RWPE2 (cell line): ENCODE results near the gene SLC7A6.

Source experiments
- ATAC-seq: fragments of 200-7000 bp; cut with Tn5 transposase; 3 replicates; pipeline ENCODE4 v1.9.1; 2021; ENCODE audit warnings: low read depth
- DNase-seq: peaks from one replicate; pipeline ENCODE4 v3.0.0-alpha.2; 2020; ENCODE audit warnings: low spot score
- H3K27ac ChIP-seq: fragments of 450-650 bp; 2 replicates; pipeline ENCODE4 v1.5.1; 2017; ENCODE audit warnings: mild to moderate bottlenecking; ENCODE audit not compliant: poor library complexity, severe bottlenecking
- H3K27me3 ChIP-seq: fragments of 250-450 bp; sonication (Bioruptor Pico); 2 replicates; pipeline ENCODE4 v1.5.1; 2021; ENCODE audit warnings: mild to moderate bottlenecking, moderate library complexity; ENCODE audit not compliant: insufficient read depth, poor library complexity, severe bottlenecking
- H3K36me3 ChIP-seq: fragments of 250-450 bp; sonication (Bioruptor Pico); 2 replicates; pipeline ENCODE4 v1.5.1; 2020; ENCODE audit warnings: low read depth, mild to moderate bottlenecking, moderate library complexity
- H3K4me1 ChIP-seq: fragments of 250-450 bp; sonication (Bioruptor Pico); 2 replicates; pipeline ENCODE4 v1.5.1; 2021; ENCODE audit warnings: mild to moderate bottlenecking, moderate library complexity; ENCODE audit not compliant: insufficient read depth, poor library complexity, severe bottlenecking
- H3K4me3 ChIP-seq: fragments of 250-450 bp; sonication (Bioruptor Pico); 2 replicates; pipeline ENCODE4 v1.5.1; 2021; ENCODE audit warnings: mild to moderate bottlenecking, moderate library complexity; ENCODE audit not compliant: severe bottlenecking
- H3K9me3 ChIP-seq: fragments of 250-450 bp; sonication (Bioruptor Pico); 2 replicates; pipeline ENCODE4 v1.5.1; 2021; ENCODE audit warnings: mild to moderate bottlenecking, moderate library complexity; ENCODE audit not compliant: severe bottlenecking
- TF ChIP-seq, protein P1 (sequence below): fragments of 450-650 bp; IDR thresholded peaks from one replicate; pipeline ENCODE4 v1.5.1; 2017; ENCODE audit warnings: mild to moderate bottlenecking, moderate library complexity; ENCODE audit not compliant: poor library complexity, severe bottlenecking

Gene SLC7A6

DNA sequence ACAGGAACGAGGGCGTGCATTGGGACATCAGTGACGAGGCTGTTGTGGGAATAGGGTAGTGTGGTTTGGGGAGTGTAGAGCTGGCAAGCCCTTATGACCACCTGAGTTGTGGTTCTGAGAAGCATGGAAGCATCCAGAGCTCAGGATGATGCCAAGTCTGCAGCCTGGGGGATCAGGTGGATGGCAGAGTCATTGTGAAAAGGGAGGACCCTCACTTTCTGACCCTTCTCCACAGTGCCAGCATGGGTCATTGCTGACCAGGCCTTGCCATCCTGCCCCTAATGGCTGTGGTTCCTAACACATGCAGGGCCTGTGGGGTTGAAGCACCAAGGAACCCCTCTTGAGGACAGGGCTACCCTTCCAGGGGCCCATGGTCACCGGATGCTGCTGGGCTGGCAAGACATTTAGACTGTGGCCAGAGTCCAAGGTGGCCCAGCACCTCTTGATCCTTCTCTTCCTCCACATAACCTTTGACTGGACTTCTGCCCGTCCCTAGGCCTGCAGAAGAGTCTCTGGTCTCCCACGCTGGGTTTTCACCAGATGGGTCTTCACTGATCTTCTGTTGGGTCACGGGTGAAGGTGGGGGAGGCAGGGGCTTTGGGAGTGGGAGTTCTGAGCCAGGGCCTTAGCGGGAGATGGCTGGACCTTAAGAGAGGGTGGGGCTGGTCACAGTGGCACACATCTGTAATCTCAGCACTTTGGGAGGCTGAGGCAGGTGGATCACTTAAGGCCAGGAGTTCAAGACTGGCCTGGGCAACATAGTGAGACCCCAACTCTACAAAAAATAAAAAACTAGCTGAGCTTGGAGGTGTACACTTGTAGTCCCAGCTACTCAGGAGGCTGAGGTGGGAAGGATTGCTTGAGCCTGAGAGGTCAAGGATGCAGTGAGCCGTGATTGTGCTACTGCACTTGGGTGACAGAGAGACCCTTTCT lies 21.1 kb upstream of the SLC7A6 start:
- Histone ChIP-seq H3K9me3 (no peaks in the 10 kb centered on the region), H3K27ac (no peak overlapping the region), H3K4me1 (peaks cover 6% of the 10 kb centered on the region), H3K36me3 (no peaks in the 10 kb centered on the region), H3K4me3 (no peak overlapping the region), H3K27me3 (no peaks in the 10 kb centered on the region)
- DNase-seq, result no peak
- TF ChIP-seq, protein P1, sequence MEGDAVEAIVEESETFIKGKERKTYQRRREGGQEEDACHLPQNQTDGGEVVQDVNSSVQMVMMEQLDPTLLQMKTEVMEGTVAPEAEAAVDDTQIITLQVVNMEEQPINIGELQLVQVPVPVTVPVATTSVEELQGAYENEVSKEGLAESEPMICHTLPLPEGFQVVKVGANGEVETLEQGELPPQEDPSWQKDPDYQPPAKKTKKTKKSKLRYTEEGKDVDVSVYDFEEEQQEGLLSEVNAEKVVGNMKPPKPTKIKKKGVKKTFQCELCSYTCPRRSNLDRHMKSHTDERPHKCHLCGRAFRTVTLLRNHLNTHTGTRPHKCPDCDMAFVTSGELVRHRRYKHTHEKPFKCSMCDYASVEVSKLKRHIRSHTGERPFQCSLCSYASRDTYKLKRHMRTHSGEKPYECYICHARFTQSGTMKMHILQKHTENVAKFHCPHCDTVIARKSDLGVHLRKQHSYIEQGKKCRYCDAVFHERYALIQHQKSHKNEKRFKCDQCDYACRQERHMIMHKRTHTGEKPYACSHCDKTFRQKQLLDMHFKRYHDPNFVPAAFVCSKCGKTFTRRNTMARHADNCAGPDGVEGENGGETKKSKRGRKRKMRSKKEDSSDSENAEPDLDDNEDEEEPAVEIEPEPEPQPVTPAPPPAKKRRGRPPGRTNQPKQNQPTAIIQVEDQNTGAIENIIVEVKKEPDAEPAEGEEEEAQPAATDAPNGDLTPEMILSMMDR, result no peak
- no peak for ATAC-seq

DNA sequence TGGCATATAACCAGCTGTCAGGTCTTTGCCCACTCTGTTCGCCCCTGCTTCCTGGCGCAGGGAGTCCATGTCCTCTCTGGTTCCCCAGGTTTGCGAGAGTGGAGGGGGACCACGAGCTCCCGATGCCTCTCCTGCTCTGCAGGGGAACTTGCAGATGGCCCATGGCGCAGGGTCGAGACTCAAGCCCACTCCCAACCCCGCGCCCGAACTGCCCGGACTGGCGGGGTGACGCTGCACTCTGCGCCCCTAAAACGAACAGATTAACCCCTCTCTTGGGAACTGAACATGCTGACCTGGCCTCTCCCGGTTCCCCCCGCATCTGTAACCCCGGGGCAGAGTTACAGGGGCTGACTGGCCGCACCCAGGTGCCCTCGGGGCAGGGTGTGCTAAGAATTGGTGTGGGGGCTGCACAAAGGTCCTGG lies 19.8 kb upstream of the SLC7A6 start:
- Histone ChIP-seq H3K36me3 (peaks cover 5% of the 10 kb centered on the region; the same call in 1 of the 2 replicates), H3K4me1 (peaks cover 5% of the 10 kb centered on the region), H3K9me3 (no peaks in the 10 kb centered on the region), H3K27me3 (no peaks in the 10 kb centered on the region), H3K4me3 (peak overlapping the region; percentile 59), H3K27ac (peak overlapping the region; percentile 3)
- DNase-seq (no peak), ATAC-seq (no peak)
- TF ChIP-seq, protein P1, result no peak

DNA sequence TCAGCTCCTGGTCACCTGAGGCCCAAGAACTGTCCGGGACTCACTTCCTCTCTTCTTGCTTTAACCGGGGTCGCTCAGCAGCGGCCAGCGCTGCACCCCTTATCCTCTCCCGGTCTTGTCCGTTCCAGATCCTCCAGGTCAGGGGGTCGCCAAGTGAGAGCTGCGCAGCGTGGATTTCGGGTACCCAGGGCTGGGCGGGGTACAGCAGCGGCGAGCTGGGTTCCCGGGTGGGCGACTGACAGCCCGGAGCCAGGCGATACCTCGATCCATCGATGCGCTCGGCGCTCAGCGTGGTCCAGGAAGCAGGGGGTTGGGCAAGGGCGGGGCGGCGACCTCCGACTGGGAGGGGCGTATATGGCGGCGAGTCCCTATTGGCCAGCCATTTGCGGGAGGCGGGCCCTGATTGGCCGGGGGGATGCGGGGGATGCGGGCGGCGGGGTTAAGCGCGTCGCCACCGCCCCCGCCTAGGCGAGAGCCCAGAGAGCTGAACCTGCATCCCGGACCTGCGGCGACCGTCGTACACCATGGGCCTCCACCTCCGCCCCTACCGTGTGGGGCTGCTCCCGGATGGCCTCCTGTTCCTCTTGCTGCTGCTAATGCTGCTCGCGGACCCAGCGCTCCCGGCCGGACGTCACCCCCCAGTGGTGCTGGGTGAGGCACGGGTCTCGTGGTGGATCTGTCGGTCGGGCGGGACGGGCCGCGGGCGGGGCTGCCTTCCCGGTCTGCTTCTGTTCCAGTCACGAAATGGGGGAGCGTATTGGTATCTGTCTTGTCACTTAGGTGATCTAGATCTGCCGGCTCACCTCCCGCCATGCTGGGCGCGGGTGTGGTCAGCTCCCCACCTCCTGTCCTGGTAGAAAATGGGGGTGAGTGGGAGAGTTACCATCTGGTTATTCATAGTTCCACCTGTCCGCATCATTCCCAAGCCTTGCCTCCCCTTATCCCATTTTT lies 19.1 kb upstream of the SLC7A6 start, which contains the start of gene PLA2G15:
PLA2G15 (plus strand) TSS at position 471 of the 951 bp plus-strand sequence; CDS start at position 525, 54 bp downstream.
- ATAC-seq (peak; percentile 95), DNase-seq (peak; percentile 93)
- no peaks in the 10 kb centered on the region for H3K27me3 ChIP-seq
- H3K4me1 ChIP-seq, result peaks cover 5% of the 10 kb centered on the region
- H3K9me3 ChIP-seq, result no peaks in the 10 kb centered on the region
- H3K4me3 ChIP-seq, result peak within 1 kb of the TSS; percentile 59
- H3K27ac ChIP-seq, result peak within 1 kb of the TSS; percentile 3
- TF ChIP-seq, protein P1, result no peak
- peaks cover 9% of the 10 kb centered on the region; the same call in 1 of the 2 replicates for H3K36me3 ChIP-seq

DNA sequence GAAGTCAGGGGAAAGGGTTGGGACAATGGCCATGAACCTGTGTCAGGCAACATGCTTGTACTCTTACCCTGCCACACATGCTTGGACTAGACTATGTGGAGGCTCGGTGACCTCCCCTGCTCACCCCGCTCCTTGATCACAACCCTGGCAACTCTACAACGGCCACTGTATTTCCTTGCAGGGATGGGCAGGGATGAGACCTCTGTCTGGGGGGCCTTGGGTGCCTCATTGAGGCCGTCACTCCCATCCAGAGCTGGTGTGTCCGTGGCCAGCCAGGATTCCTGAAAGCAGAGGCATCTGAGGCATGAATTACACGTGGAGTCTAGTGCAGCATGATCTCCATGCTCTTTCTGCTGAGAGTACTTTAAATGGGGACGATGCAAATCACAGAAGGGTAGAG lies 18.2 kb upstream of the SLC7A6 start:
- Histone ChIP-seq H3K4me1 (peaks cover 5% of the 10 kb centered on the region), H3K4me3 (peak overlapping the region; percentile 59), H3K9me3 (no peaks in the 10 kb centered on the region), H3K36me3 (peaks cover 15% of the 10 kb centered on the region; the same call in 1 of the 2 replicates), H3K27me3 (no peaks in the 10 kb centered on the region), H3K27ac (no peak overlapping the region)
- no peak for ATAC-seq
- no peak for DNase-seq
- TF ChIP-seq, protein P1, result no peak
